Bronchial epithelial cell (primary cell): ENCODE measurements around the gene ADAM23. TPM values are rescaled to one million over a fixed set of nuclear protein-coding genes. Genes with fewer than 3 reads are reported as not detected.

Source experiments
- DNase-seq: peaks from one replicate; pipeline ENCODE4 v3.0.0-alpha.2; 2010; ENCODE audit warnings: low read depth
- FAIRE-seq: peaks from 2 replicates; lab custom pipeline; 2011; peaks lifted over from hg19 to GRCh38; lab: Jason Lieb, UNC
- H3K27me3 ChIP-seq: 2 replicates; pipeline ENCODE4 v1.5.1; 2011; ENCODE audit warnings: low read length; ENCODE audit not compliant: control insufficient read depth, insufficient read depth
- H3K36me3 ChIP-seq: 2 replicates; pipeline ENCODE4 v1.5.1; 2011; ENCODE audit warnings: low read length; ENCODE audit not compliant: control insufficient read depth, insufficient read depth
- H3K4me3 ChIP-seq: 2 replicates; pipeline ENCODE4 v1.5.1; 2011; ENCODE audit warnings: mild to moderate bottlenecking, low read depth, low read length, control low read depth
- total RNA-seq: library from RNA; depleted of rRNA; stranded (reverse); fragments of >200 nt; gene quantifications from 2 replicates; pipeline ENCODE4 v1.2.1, GENCODE V29; 2014
- TF ChIP-seq, protein P1 (sequence below): IDR thresholded peaks from 2 replicates; pipeline ENCODE4 v1.5.1; 2011; ENCODE audit warnings: mild to moderate bottlenecking, moderate library complexity, low read length, control low read depth, inconsistent platforms; ENCODE audit not compliant: insufficient read depth, severe bottlenecking

The ADAM23 gene
- total RNA-seq, 1 donor from 2014 or later, result under 0.01 TPM

DNA sequence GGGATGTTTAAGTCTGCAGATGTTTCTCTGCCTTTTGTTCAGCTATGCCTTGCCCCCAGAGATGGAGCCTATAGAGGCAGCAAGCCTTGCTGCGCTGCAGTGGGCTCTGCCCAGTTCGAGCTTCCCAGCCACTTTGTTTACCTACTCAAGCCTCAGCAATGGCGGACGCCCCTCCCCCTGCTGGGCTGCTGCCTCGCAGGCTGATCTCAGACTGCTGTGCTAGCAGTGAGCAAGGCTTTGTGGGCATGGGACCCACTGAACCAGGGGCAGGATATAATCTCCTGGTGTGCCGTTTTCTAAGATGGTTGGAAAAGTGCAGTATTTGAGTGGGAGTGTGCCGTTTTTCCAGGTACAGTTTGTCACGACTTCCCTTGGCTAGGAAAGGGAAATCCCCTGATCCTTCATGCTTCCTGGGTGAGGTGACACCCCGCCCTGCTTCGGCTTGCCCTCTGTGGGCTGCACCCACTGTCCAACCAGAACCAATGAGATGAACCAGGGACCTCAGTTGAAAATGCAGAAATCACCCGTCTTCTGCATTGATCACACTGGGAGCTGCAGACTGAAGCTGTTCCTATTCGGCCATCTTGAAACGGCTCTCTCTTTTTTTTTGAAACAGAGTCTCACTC is 27.6 kb upstream of the ADAM23 start:
- DNase-seq, result no peak
- TF ChIP-seq, protein P1, sequence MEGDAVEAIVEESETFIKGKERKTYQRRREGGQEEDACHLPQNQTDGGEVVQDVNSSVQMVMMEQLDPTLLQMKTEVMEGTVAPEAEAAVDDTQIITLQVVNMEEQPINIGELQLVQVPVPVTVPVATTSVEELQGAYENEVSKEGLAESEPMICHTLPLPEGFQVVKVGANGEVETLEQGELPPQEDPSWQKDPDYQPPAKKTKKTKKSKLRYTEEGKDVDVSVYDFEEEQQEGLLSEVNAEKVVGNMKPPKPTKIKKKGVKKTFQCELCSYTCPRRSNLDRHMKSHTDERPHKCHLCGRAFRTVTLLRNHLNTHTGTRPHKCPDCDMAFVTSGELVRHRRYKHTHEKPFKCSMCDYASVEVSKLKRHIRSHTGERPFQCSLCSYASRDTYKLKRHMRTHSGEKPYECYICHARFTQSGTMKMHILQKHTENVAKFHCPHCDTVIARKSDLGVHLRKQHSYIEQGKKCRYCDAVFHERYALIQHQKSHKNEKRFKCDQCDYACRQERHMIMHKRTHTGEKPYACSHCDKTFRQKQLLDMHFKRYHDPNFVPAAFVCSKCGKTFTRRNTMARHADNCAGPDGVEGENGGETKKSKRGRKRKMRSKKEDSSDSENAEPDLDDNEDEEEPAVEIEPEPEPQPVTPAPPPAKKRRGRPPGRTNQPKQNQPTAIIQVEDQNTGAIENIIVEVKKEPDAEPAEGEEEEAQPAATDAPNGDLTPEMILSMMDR, result no peak
- no peaks in the 10 kb centered on the region for H3K36me3 ChIP-seq
- no peaks in the 10 kb centered on the region for H3K27me3 ChIP-seq
- no peak for FAIRE-seq
- H3K4me3 ChIP-seq, result no peak overlapping the region

DNA sequence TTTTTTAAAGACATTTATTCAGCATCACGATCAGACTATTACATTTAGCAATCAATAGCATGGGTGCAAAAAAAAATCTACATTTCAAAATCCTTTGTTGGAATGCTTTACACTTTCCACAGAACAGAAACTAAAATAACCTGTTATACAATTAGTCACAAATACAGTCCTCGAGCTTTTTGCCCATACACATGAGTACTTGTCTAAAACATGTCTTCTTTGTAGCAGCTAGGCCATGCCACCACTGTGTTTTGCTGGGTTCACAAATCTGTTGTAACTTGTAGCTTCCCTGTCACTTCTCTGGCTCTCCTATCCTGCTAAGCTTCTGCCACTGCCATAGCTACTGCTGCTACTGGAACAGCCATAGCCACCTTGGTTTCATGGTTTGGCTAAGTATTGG is 24.4 kb upstream of the ADAM23 start:
- DNase-seq (peak; percentile 44), FAIRE-seq (no peak)
- no peaks in the 10 kb centered on the region for H3K36me3 ChIP-seq
- TF ChIP-seq, protein P1, result no peak
- H3K27me3 ChIP-seq, result no peaks in the 10 kb centered on the region
- no peak overlapping the region for H3K4me3 ChIP-seq

DNA sequence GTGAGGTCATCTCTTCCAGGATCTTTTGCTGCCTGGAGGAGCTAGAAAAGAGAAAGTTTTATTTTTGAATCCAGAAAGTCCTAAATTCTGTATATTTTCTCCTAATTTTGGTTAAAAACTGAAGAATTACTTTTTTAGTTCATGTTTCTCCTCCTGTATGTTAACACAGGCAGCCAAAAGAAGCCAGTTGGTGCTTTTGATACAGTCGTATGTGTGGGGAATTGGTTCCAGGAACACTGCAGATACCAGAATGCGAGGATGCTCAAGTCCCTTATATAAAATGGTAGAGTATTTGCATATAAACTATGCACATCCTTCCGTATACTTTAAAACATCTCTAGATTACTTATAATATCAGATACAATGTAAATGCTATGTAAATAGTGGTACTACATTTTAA is 22.6 kb upstream of the ADAM23 start:
- no peak for FAIRE-seq
- H3K36me3 ChIP-seq, result no peaks in the 10 kb centered on the region
- DNase-seq, result no peak

DNA sequence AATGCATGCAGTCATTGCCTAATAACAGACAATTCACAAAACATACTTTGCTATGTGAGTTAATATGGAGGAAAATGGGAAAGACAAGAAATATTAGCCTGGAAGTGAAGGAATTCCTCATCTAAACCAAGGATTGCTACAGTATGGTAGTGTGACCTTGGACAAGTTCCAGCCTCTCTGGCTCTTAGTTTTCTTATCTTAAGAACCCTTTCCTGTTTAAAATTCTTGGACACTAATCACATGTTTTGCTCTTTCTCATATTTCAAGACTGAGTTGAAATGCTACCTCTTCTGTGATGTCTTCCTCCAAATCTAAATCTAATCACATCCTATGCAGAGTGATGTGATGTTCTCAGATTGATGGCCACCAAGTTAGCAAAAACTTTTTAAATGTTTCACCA is 20.8 kb upstream of the ADAM23 start:
- FAIRE-seq (no peak), DNase-seq (no peak)
- H3K4me3 ChIP-seq, result no peak overlapping the region
- H3K27me3 ChIP-seq, result no peaks in the 10 kb centered on the region
- no peaks in the 10 kb centered on the region for H3K36me3 ChIP-seq
- TF ChIP-seq, protein P1, result no peak

More for the DNA sequence above, 22.6 kb upstream of the ADAM23 start:
- TF ChIP-seq, protein P1, result no peak
- Histone ChIP-seq H3K4me3 (no peak overlapping the region), H3K27me3 (no peaks in the 10 kb centered on the region)

DNA sequence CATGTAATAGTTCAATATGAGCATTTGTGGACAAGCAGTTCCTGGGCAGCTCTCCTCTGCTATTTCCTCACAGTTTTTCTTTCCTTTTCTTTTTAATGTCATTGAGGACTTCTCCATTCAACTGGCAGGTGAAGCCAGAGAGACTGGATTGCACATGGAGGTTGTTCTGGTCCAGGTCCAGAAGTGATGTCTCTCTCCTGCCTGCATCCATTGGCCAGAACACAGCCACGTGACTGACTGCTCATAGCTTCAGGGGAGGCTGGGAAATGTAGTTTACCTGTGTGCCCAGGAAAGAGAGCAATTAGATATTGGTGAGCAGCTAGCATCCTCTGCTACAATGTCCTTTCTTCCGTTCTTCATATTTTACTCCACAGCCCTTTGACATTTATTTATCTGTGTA is 20.2 kb upstream of the ADAM23 start:
- DNase-seq (no peak), FAIRE-seq (no peak)
- Histone ChIP-seq H3K27me3 (no peaks in the 10 kb centered on the region), H3K36me3 (no peaks in the 10 kb centered on the region), H3K4me3 (no peak overlapping the region)
- TF ChIP-seq, protein P1, result no peak

DNA sequence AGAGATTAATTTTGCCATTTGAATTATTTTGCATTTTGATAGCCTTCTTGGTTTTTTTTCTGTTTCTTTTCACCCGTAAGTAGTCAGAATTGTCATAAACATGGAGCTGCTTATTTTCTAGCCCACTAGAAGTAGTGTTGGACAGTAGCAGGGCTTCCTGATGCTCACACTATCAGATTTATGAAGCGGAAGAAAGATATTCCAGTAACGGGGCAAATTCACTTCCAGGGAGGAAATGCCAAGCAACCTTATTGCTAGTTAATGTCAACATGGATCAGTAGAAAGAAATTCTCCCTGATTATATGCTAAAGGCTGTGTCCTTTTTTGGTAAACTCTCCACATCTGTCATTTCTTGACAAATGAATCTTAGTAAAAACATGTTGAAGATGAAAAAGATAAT is 19.2 kb upstream of the ADAM23 start:
- TF ChIP-seq, protein P1, result no peak
- DNase-seq (no peak), FAIRE-seq (no peak)
- H3K36me3 ChIP-seq, result no peaks in the 10 kb centered on the region
- no peaks in the 10 kb centered on the region for H3K27me3 ChIP-seq
- H3K4me3 ChIP-seq, result no peak overlapping the region
